ENCODE measurements around the gene ZBED5.

ZBED5 gene

DNA sequence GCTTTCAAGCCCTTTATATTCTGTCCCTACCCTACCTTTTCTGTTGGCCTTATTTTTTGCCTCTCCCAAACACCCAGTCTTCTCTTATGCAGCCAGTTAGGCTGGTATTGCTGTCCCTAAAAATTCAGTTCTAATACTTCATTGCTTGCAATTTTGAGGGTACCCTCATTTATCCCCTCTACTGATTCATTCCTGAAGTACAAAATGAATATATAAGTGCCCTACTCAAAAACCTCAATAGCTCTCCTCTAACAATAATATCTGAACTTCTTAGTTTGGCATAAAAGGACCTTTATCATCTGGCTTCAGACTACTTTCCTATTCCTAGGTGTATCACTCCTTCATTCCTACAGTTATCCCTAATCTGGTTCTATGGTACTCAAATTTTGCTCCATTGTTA, 43.9 kb downstream of the ZBED5 start:
- no peaks in the 10 kb centered on the region for H3K9me3 ChIP-seq (ENCODE audit: insufficient read depth, low read length)
- no peak overlapping the region for H3K4me3 ChIP-seq (ENCODE audit: insufficient read length, low read depth)
- DNase-seq (ENCODE audit: low read depth, low spot score) = no peak
- TF ChIP-seq ZNF274 (IDR thresholded peaks at IDR 0.05; ENCODE audit: low read depth, low read length) (no peak), YY1 (IDR thresholded peaks at IDR 0.05; ENCODE audit: insufficient read depth, insufficient read length) (no peak), SUZ12 (IDR thresholded peaks at IDR 0.05; ENCODE audit: extremely low read depth, insufficient read depth, insufficient read length) (no peak)
- no peaks in the 10 kb centered on the region for H3K4me1 ChIP-seq (ENCODE audit: insufficient read depth, insufficient read length)
- H3K9ac ChIP-seq (ENCODE audit: insufficient read length, low read depth) = no peak overlapping the region
- no peaks in the 10 kb centered on the region for H3K36me3 ChIP-seq (ENCODE audit: insufficient read depth, insufficient read length, low read length)
- H3K27me3 ChIP-seq (ENCODE audit: insufficient read depth, insufficient read length) = no peaks in the 10 kb centered on the region

- peak; percentile 50 for DNase-seq (ENCODE audit: low read depth, low spot score)
- TF ChIP-seq SUZ12 (IDR thresholded peaks at IDR 0.05; ENCODE audit: extremely low read depth, insufficient read depth, insufficient read length) (no peak), ZNF274 (IDR thresholded peaks at IDR 0.05; ENCODE audit: low read depth, low read length) (no peak), YY1 (IDR thresholded peaks at IDR 0.05; ENCODE audit: insufficient read depth, insufficient read length) (no peak)
- peak overlapping the region; percentile 36 for H3K4me3 ChIP-seq (ENCODE audit: insufficient read length, low read depth)
- no peaks in the 10 kb centered on the region for H3K9me3 ChIP-seq (ENCODE audit: insufficient read depth, low read length)
- H3K27me3 ChIP-seq (ENCODE audit: insufficient read depth, insufficient read length) = no peaks in the 10 kb centered on the region
- H3K4me1 ChIP-seq (ENCODE audit: insufficient read depth, insufficient read length) = no peaks in the 10 kb centered on the region
- H3K9ac ChIP-seq (ENCODE audit: insufficient read length, low read depth) = peak overlapping the region; percentile 76
- H3K36me3 ChIP-seq (ENCODE audit: insufficient read depth, insufficient read length, low read length) = peaks cover 37% of the 10 kb centered on the region
These were observed 48.3 kb downstream of the ZBED5 start for GRCh38 chr11:10809373-10810160.

DNA sequence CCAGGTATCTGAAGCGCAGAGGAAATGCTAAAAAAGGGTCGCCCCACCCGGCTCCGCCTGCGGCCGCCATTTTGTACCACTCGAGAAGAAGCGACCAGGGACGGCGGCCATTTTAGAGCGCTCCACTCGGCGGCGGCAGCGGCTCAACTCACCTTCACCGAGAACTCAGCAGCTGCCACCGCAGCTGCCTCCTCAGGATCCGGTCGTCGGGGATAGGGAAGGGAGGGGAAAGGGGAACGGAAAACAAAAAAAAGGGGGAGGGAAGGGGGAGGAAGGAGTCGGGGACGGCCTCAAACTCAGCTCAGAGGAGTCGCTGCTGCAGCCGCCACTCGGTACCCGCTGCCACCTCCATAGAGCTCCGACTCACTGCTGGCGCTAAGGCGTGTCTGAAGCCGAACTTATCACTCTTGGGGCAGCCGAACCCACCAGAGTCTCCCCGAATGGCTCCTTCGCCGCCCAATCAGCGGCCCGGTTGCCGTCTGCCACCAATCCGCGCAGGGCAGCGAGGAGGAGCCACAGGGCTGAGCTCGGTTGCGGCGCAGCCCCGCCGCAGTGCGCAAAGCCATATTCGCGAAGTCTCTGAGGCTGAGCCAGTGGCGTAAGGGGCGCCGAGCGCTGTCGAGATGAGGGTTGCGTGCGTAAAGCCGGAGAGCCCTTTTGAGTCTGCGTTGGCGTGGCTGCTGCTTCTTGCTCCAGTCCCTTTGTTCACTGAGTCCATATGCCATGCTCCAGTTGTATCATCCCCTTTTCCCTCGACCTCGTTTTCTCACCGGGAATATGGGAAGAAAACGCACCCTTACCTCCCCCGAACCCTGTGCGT, 49.1 kb downstream of the ZBED5 start, which contains the start of gene EIF4G2:
Gene EIF4G2, minus strand, starts transcription at position 374 of the 820 bp plus-strand sequence.
- TF ChIP-seq YY1 (IDR thresholded peaks at IDR 0.05; ENCODE audit: insufficient read depth, insufficient read length) (peak; percentile 91), ZNF274 (IDR thresholded peaks at IDR 0.05; ENCODE audit: low read depth, low read length) (no peak)
- Histone ChIP-seq H3K36me3 (ENCODE audit: insufficient read depth, insufficient read length, low read length) (peaks cover 45% of the 10 kb centered on the region), H3K4me3 (ENCODE audit: insufficient read length, low read depth) (peak within 1 kb of the TSS; percentile 99), H3K9ac (ENCODE audit: insufficient read length, low read depth) (peak within 1 kb of the TSS; percentile 99), H3K9me3 (ENCODE audit: insufficient read depth, low read length) (no peaks in the 10 kb centered on the region), H3K27me3 (ENCODE audit: insufficient read depth, insufficient read length) (no peaks in the 10 kb centered on the region), H3K4me1 (ENCODE audit: insufficient read depth, insufficient read length) (no peaks in the 10 kb centered on the region)
- peak; percentile 87 for DNase-seq (ENCODE audit: low read depth, low spot score)

GRCh38 chr11:10808235-10808552, 49.7 kb downstream of the ZBED5 start:
- no peaks in the 10 kb centered on the region for H3K4me1 ChIP-seq (ENCODE audit: insufficient read depth, insufficient read length)

GRCh38 chr11:10807493-10808234, 50.2 kb downstream of the ZBED5 start:
- peak overlapping the region; percentile 99 for H3K9ac ChIP-seq (ENCODE audit: insufficient read length, low read depth)
- no peak for DNase-seq (ENCODE audit: low read depth, low spot score)
- H3K36me3 ChIP-seq (ENCODE audit: insufficient read depth, insufficient read length, low read length) = peaks cover 56% of the 10 kb centered on the region
- peak overlapping the region; percentile 99 for H3K4me3 ChIP-seq (ENCODE audit: insufficient read length, low read depth)
- H3K4me1 ChIP-seq (ENCODE audit: insufficient read depth, insufficient read length) = no peaks in the 10 kb centered on the region
- TF ChIP-seq YY1 (IDR thresholded peaks at IDR 0.05; ENCODE audit: insufficient read depth, insufficient read length) (no peak), SUZ12 (IDR thresholded peaks at IDR 0.05; ENCODE audit: extremely low read depth, insufficient read depth, insufficient read length) (no peak), ZNF274 (IDR thresholded peaks at IDR 0.05; ENCODE audit: low read depth, low read length) (no peak)
- no peaks in the 10 kb centered on the region for H3K9me3 ChIP-seq (ENCODE audit: insufficient read depth, low read length)
- no peaks in the 10 kb centered on the region for H3K27me3 ChIP-seq (ENCODE audit: insufficient read depth, insufficient read length)

More at GRCh38 chr11:10808235-10808552, 49.7 kb downstream of the ZBED5 start:
- no peaks in the 10 kb centered on the region for H3K9me3 ChIP-seq (ENCODE audit: insufficient read depth, low read length)
- TF ChIP-seq ZNF274 (IDR thresholded peaks at IDR 0.05; ENCODE audit: low read depth, low read length) (no peak), YY1 (IDR thresholded peaks at IDR 0.05; ENCODE audit: insufficient read depth, insufficient read length) (no peak), SUZ12 (IDR thresholded peaks at IDR 0.05; ENCODE audit: extremely low read depth, insufficient read depth, insufficient read length) (no peak)
- peak overlapping the region; percentile 99 for H3K9ac ChIP-seq (ENCODE audit: insufficient read length, low read depth)
- H3K27me3 ChIP-seq (ENCODE audit: insufficient read depth, insufficient read length) = no peaks in the 10 kb centered on the region
- H3K36me3 ChIP-seq (ENCODE audit: insufficient read depth, insufficient read length, low read length) = peaks cover 50% of the 10 kb centered on the region
- DNase-seq (ENCODE audit: low read depth, low spot score) = no peak
- H3K4me3 ChIP-seq (ENCODE audit: insufficient read length, low read depth) = peak overlapping the region; percentile 99

DNA sequence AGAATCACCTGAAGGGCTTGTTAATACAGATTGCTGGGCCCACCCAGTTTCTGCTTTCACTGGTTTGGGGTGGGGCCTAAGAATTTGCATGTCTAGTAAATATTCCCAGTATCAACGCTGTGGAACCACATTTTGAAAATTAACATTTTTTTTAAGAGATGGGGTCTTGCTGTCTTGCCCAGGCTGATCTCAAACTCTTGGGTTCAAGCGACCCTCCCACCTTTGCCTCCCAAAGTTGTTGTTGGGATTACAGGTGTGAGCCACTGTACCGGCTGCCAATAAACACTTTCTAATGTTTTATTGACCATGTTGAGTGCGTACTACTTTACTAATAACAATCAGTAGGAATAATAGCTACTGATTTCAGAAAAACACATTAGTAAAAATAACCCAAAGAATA, 51.6 kb downstream of the ZBED5 start:
- Histone ChIP-seq H3K9ac (ENCODE audit: insufficient read length, low read depth) (no peak overlapping the region), H3K4me1 (ENCODE audit: insufficient read depth, insufficient read length) (no peaks in the 10 kb centered on the region), H3K4me3 (ENCODE audit: insufficient read length, low read depth) (peak overlapping the region; percentile 99)

More for the DNA sequence above, 51.6 kb downstream of the ZBED5 start:
- no peaks in the 10 kb centered on the region for H3K9me3 ChIP-seq (ENCODE audit: insufficient read depth, low read length)
- no peak for TF ChIP-seq SUZ12 (IDR thresholded peaks at IDR 0.05; ENCODE audit: extremely low read depth, insufficient read depth, insufficient read length)
- no peak for TF ChIP-seq YY1 (IDR thresholded peaks at IDR 0.05; ENCODE audit: insufficient read depth, insufficient read length)
- no peak for TF ChIP-seq ZNF274 (IDR thresholded peaks at IDR 0.05; ENCODE audit: low read depth, low read length)
- DNase-seq (ENCODE audit: low read depth, low spot score) = no peak
- H3K36me3 ChIP-seq (ENCODE audit: insufficient read depth, insufficient read length, low read length) = peaks cover 70% of the 10 kb centered on the region
- H3K27me3 ChIP-seq (ENCODE audit: insufficient read depth, insufficient read length) = no peaks in the 10 kb centered on the region
